ENCODE measurements around the gene METTL23. TPM values are rescaled to one million over a fixed set of nuclear protein-coding genes. Genes with fewer than 3 reads are reported as not detected.

The METTL23 gene
- polyA plus RNA-seq, 1 donor (not counting 4 experiments of a cell fraction or from before 2014, with no cell fraction given) = 48.3 TPM

DNA sequence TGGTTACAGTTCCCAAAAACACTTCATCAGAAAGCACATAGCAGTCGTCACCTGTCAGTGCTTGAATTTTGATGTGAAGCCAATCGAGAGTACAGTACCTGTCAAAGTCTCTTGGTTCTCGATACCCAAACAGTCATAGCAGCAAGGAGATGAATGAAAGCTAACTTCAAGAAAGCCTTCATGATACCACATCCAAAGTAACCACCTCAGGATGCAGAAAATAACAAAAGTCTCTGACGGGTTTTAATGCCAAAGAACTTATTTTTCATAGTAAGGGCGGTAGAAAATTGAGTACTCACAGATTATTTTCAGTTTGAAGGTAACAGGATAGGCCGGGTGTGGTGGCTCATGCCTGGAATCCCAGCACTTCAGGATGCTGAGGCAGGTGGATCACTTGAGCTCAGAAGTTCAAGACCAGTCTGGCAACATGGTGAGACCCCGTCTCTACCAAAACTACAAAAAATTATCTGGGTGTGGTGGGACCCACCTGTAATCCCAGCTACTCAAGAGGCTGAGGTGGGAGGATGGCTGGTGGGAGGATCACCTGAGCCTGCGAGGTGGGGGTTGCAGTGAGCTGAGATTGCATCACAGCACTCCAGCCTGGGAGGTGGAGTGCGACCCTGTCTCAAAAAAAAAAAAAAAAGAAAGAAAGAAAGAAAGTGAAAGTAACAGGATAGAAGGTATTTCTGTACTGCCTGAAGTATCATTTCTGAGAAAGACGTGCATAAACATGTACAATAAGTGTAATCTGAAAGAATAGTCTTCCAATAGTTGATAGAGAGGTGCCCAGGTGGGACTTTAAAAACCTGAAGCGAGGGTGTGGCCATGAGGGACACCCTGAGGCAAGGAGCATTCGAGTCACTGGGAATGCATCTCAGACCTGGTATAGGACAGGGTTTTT lies 26.7 kb downstream of the METTL23 start:
- peak overlapping the region; percentile 48 for H3K9ac ChIP-seq (ENCODE audit: control insufficient read depth, extremely low read depth, insufficient read depth, low read length)
- TF ChIP-seq EZH2 (IDR thresholded peaks at IDR 0.05; ENCODE audit: low read length) = no peak
- TF ChIP-seq, protein P1, sequence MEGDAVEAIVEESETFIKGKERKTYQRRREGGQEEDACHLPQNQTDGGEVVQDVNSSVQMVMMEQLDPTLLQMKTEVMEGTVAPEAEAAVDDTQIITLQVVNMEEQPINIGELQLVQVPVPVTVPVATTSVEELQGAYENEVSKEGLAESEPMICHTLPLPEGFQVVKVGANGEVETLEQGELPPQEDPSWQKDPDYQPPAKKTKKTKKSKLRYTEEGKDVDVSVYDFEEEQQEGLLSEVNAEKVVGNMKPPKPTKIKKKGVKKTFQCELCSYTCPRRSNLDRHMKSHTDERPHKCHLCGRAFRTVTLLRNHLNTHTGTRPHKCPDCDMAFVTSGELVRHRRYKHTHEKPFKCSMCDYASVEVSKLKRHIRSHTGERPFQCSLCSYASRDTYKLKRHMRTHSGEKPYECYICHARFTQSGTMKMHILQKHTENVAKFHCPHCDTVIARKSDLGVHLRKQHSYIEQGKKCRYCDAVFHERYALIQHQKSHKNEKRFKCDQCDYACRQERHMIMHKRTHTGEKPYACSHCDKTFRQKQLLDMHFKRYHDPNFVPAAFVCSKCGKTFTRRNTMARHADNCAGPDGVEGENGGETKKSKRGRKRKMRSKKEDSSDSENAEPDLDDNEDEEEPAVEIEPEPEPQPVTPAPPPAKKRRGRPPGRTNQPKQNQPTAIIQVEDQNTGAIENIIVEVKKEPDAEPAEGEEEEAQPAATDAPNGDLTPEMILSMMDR (optimal IDR thresholded peaks at IDR 0.05 in 1 of 3, IDR thresholded peaks at IDR 0.05 in 1 of 3, conservative IDR thresholded peaks at IDR 0.05 in 1 of 3; ENCODE audit: extremely low read depth in 1 of 3, insufficient read depth in 2 of 3, low read length in 3 of 3) = no peak
- H3K27ac ChIP-seq (ENCODE audit: control insufficient read depth, insufficient read depth, low read length) = peak overlapping the region; percentile 63
- no peaks in the 10 kb centered on the region for H3K9me3 ChIP-seq (ENCODE audit: control insufficient read depth, low read depth, low read length)
- no peaks in the 10 kb centered on the region for H4K20me1 ChIP-seq (ENCODE audit: control insufficient read depth, extremely low read depth, insufficient read depth, low read length)
- no peaks in the 10 kb centered on the region for H3K27me3 ChIP-seq (ENCODE audit: control insufficient read depth, extremely low read depth, insufficient read depth, low read length)
- no peaks in the 10 kb centered on the region for H3K36me3 ChIP-seq (ENCODE audit: control insufficient read depth in 2 of 2, extremely low read depth in 1 of 2, insufficient read depth in 2 of 2, low read length in 2 of 2)
- H2AFZ ChIP-seq (ENCODE audit: control insufficient read depth, low read length) = peak overlapping the region; percentile 30
- no peaks in the 10 kb centered on the region for H3K79me2 ChIP-seq (ENCODE audit: control insufficient read depth, insufficient read depth, low read length)
- FAIRE-seq = no peak
- H3K9me1 ChIP-seq (ENCODE audit: control insufficient read depth, extremely low read depth, insufficient read depth, low read length) = no peaks in the 10 kb centered on the region
- no peak for DNase-seq (ENCODE audit: low read depth, low spot score)
- H3K4me1 ChIP-seq (ENCODE audit: control insufficient read depth, extremely low read depth, insufficient read depth, low read length) = peaks cover 22% of the 10 kb centered on the region
- peak overlapping the region; percentile 95 for H3K4me2 ChIP-seq (ENCODE audit: control insufficient read depth, extremely low read depth, insufficient read depth, low read depth, low read length)
- H3K4me3 ChIP-seq (ENCODE audit: control insufficient read depth in 2 of 3, extremely low read depth in 1 of 3, insufficient read depth in 2 of 3, low read depth in 1 of 3, low read length in 3 of 3) = peak overlapping the region; percentile 1 to 58 (median 48)
- dilution Hi-C loops (cut with MboI; ENCODE audit: extremely low pct_ligation_motif_present, low sequenced_read_pairs) = no loop called here

DNA sequence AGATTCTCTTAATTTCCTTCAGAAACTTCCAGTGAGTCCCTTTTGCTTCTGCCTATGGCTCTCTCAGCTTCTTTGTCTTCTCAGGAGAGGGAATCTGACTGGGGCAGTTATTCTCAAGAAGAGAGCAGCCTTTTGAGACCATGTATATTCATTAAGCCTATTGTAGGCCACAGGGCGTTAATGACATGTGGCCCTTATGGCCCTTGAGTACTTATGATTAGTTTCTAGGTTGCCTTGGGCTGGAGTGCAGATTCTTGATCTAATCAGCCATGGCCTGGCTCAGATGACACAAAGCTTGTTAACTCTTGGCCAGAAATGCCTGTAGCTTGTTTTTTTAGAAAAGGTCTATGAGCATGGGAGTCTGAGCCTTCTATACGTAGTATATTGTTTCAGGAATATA lies 28.6 kb downstream of the METTL23 start:
- no peak overlapping the region for H3K9ac ChIP-seq (ENCODE audit: control insufficient read depth, extremely low read depth, insufficient read depth, low read length)
- DNase-seq (ENCODE audit: low read depth, low spot score) = no peak
- H3K4me3 ChIP-seq (ENCODE audit: control insufficient read depth in 2 of 3, extremely low read depth in 1 of 3, insufficient read depth in 2 of 3, low read depth in 1 of 3, low read length in 3 of 3) = no peak overlapping the region
- H3K27me3 ChIP-seq (ENCODE audit: control insufficient read depth, extremely low read depth, insufficient read depth, low read length) = no peaks in the 10 kb centered on the region
- H3K9me1 ChIP-seq (ENCODE audit: control insufficient read depth, extremely low read depth, insufficient read depth, low read length) = no peaks in the 10 kb centered on the region
- dilution Hi-C loops (cut with MboI; ENCODE audit: extremely low pct_ligation_motif_present, low sequenced_read_pairs) = no loop called here
- FAIRE-seq = no peak
- H3K4me2 ChIP-seq (ENCODE audit: control insufficient read depth, extremely low read depth, insufficient read depth, low read depth, low read length) = no peak overlapping the region
- H3K27ac ChIP-seq (ENCODE audit: control insufficient read depth, insufficient read depth, low read length) = no peak overlapping the region
- no peaks in the 10 kb centered on the region for H4K20me1 ChIP-seq (ENCODE audit: control insufficient read depth, extremely low read depth, insufficient read depth, low read length)
- no peak for TF ChIP-seq EZH2 (IDR thresholded peaks at IDR 0.05; ENCODE audit: low read length)
- TF ChIP-seq, protein P1 (optimal IDR thresholded peaks at IDR 0.05 in 1 of 3, IDR thresholded peaks at IDR 0.05 in 1 of 3, conservative IDR thresholded peaks at IDR 0.05 in 1 of 3; ENCODE audit: extremely low read depth in 1 of 3, insufficient read depth in 2 of 3, low read length in 3 of 3) = no peak
- H2AFZ ChIP-seq (ENCODE audit: control insufficient read depth, low read length) = no peak overlapping the region
- no peaks in the 10 kb centered on the region for H3K36me3 ChIP-seq (ENCODE audit: control insufficient read depth in 2 of 2, extremely low read depth in 1 of 2, insufficient read depth in 2 of 2, low read length in 2 of 2)
- peaks cover 22% of the 10 kb centered on the region for H3K4me1 ChIP-seq (ENCODE audit: control insufficient read depth, extremely low read depth, insufficient read depth, low read length)
- H3K79me2 ChIP-seq (ENCODE audit: control insufficient read depth, insufficient read depth, low read length) = no peaks in the 10 kb centered on the region
- no peaks in the 10 kb centered on the region for H3K9me3 ChIP-seq (ENCODE audit: control insufficient read depth, low read depth, low read length)
